HG02885 (cell line): ENCODE measurements around the gene AHCYL2.
"Not testable (repeated sequence)": the region's sequence is repeated elsewhere in the genome, so short reads cannot be mapped to it uniquely, and the experiment has no call there.

Experiments
- ATAC-seq: cut with Tn5 transposase; IDR thresholded peaks from one replicate; pipeline ENCODE4 v1.9.1; 2021; ENCODE audit warnings: mild to moderate bottlenecking; ENCODE audit not compliant: unreplicated experiment, poor library complexity

The AHCYL2 gene

GRCh38 chr7:129341816-129342806 lies 117.3 kb downstream of the AHCYL2 start:
- ATAC-seq, result no peak

- ATAC-seq, result no peak
Observed at GRCh38 chr7:129343099-129343700, 118.4 kb downstream of the AHCYL2 start.

GRCh38 chr7:129347330-129347729 lies 122.5 kb downstream of the AHCYL2 start:
- no peak for ATAC-seq

GRCh38 chr7:129348023-129348740 lies 123.4 kb downstream of the AHCYL2 start:
- no peak for ATAC-seq

- no peak for ATAC-seq
Observed at GRCh38 chr7:129351320-129351719, 126.5 kb downstream of the AHCYL2 start.

GRCh38 chr7:129353104-129353503 lies 128.3 kb downstream of the AHCYL2 start:
- not testable (repeated sequence) for ATAC-seq

- ATAC-seq, result no peak
Observed at GRCh38 chr7:129354428-129355157, 129.8 kb downstream of the AHCYL2 start.

- ATAC-seq, result no peak
Observed at GRCh38 chr7:129356176-129356575, 131.3 kb downstream of the AHCYL2 start.

- no peak for ATAC-seq
Observed at GRCh38 chr7:129359176-129359575, 134.3 kb downstream of the AHCYL2 start.

GRCh38 chr7:129359638-129360037 lies 134.8 kb downstream of the AHCYL2 start:
- no peak for ATAC-seq

GRCh38 chr7:129361771-129362170 lies 136.9 kb downstream of the AHCYL2 start:
- no peak for ATAC-seq

- no peak for ATAC-seq
Observed at GRCh38 chr7:129362496-129362895, 137.7 kb downstream of the AHCYL2 start.

GRCh38 chr7:129367349-129367699 lies 142.5 kb downstream of the AHCYL2 start:
- no peak for ATAC-seq

GRCh38 chr7:129367700-129368388 lies 143.0 kb downstream of the AHCYL2 start:
- ATAC-seq, result peak; percentile 74

- peak; percentile 34 for ATAC-seq
Observed at GRCh38 chr7:129368389-129368986, 143.7 kb downstream of the AHCYL2 start.

GRCh38 chr7:129369447-129369846 lies 144.6 kb downstream of the AHCYL2 start:
- ATAC-seq, result not testable (repeated sequence)

- no peak for ATAC-seq
Observed at GRCh38 chr7:129370812-129371211, 146.0 kb downstream of the AHCYL2 start.

- ATAC-seq, result no peak
Observed at GRCh38 chr7:129371487-129371886, 146.7 kb downstream of the AHCYL2 start.
